H1 (cell line): ENCODE results near the gene ST8SIA2. TPM values are rescaled to one million over a fixed set of nuclear protein-coding genes. Genes with fewer than 3 reads are reported as not detected.

ENCODE experiments used
- CTCF ChIA-PET: fragments of 300-600 bp; sonication (Branson Sonifier 250); formaldehyde crosslinking; loops from one replicate; lab custom pipeline; 2021; ENCODE audit not compliant: partially characterized antibody; lab: Charles Lee
- POLR2A ChIA-PET: fragments of 300-600 bp; sonication (Branson Sonifier 250); formaldehyde crosslinking; loops from one replicate; lab custom pipeline; 2021; ENCODE audit warnings: inconsistent platforms; ENCODE audit not compliant: partially characterized antibody; lab: Charles Lee
- DNase-seq, 2 experiments: peaks; one replicate each; pipeline versions ENCODE4 v3.0.0 to v3.0.0-alpha.2; 2010 to 2022; ENCODE audit warnings: low spot score in 2 of 2, low read depth in 1 of 2, mixed read lengths in 1 of 2
- FAIRE-seq: peaks from 2 replicates; lab custom pipeline; 2011; peaks lifted over from hg19 to GRCh38; lab: Jason Lieb, UNC
- H2AFZ ChIP-seq: 2 replicates; pipeline ENCODE4 v1.8.1; 2012; ENCODE audit warnings: low read length, inconsistent platforms
- H2AK5ac ChIP-seq: 2 replicates; pipeline ENCODE4 v1.6.1; 2013; ENCODE audit warnings: low read depth, low read length
- H2BK120ac ChIP-seq: replicated peaks from 2 replicates; pipeline ENCODE3; 2013; ENCODE audit warnings: low read depth, low read length, inconsistent platforms
- H2BK12ac ChIP-seq: 2 replicates; pipeline ENCODE4 v1.6.1; 2013; ENCODE audit warnings: low read depth, low read length
- H2BK15ac ChIP-seq: 2 replicates; pipeline ENCODE4 v1.6.1; 2013; ENCODE audit warnings: low read length
- H2BK20ac ChIP-seq: 2 replicates; pipeline ENCODE4 v1.6.1; 2013; ENCODE audit warnings: low read length
- H2BK5ac ChIP-seq: 2 replicates; pipeline ENCODE4 v1.6.1; 2013; ENCODE audit warnings: low read depth, low read length
- H3K14ac ChIP-seq: 2 replicates; pipeline ENCODE4 v1.6.1; 2013; ENCODE audit warnings: inconsistent platforms; ENCODE audit not compliant: insufficient read length
- H3K18ac ChIP-seq: 2 replicates; pipeline ENCODE4 v1.6.1; 2013; ENCODE audit warnings: low read length; ENCODE audit errors: extremely low read depth
- H3K23ac ChIP-seq: 2 replicates; pipeline ENCODE4 v1.6.1; 2013; ENCODE audit warnings: inconsistent platforms; ENCODE audit not compliant: insufficient read length
- H3K23me2 ChIP-seq: 2 replicates; pipeline ENCODE4 v1.6.1; 2013; ENCODE audit warnings: low read depth, low read length
- H3K27ac ChIP-seq: 2 replicates; pipeline ENCODE4 v1.6.1; 2011; ENCODE audit warnings: low read depth, low read length, inconsistent platforms
- H3K27me3 ChIP-seq, 4 experiments: replicated peaks in 1 of 4; 1 replicate in 1 of 4; 2 replicates in 3 of 4; pipeline versions ENCODE4 v1.6.1 to v1.8.1; 2011 to 2013; ENCODE audit warnings: low read length in 3 of 4, mild to moderate bottlenecking in 3 of 4, inconsistent platforms in 2 of 4, mixed read lengths in 2 of 4, moderate library complexity in 1 of 4; ENCODE audit not compliant: control insufficient read depth in 3 of 4, insufficient read depth in 3 of 4; ENCODE audit errors: extremely low read depth in 1 of 4
- H3K36me3 ChIP-seq, 4 experiments: 2 replicates each; pipeline versions ENCODE4 v1.6.1 to v1.8.1; 2011 to 2013; ENCODE audit warnings: mild to moderate bottlenecking in 4 of 4, low read length in 3 of 4, moderate library complexity in 2 of 4, control low read depth in 1 of 4, inconsistent platforms in 1 of 4; ENCODE audit not compliant: insufficient read depth in 4 of 4, control insufficient read depth in 2 of 4
- H3K4ac ChIP-seq: replicated peaks from 2 replicates; pipeline ENCODE3; 2013; ENCODE audit warnings: low read length, low read depth, mixed read lengths, inconsistent platforms; ENCODE audit not compliant: insufficient read length
- H3K4me1 ChIP-seq, 4 experiments: replicated peaks in 1 of 4; 1 replicate in 1 of 4; 2 replicates in 3 of 4; pipeline versions ENCODE4 v1.6.1 to v1.8.1; 2011 to 2013; ENCODE audit warnings: low read length in 3 of 4, inconsistent platforms in 2 of 4, mixed read lengths in 1 of 4; ENCODE audit not compliant: insufficient read depth in 4 of 4, control insufficient read depth in 3 of 4
- H3K4me2 ChIP-seq, 2 experiments: 2 replicates each; pipeline versions ENCODE4 v1.6.1 to v1.8.1; 2011 to 2013; ENCODE audit warnings: low read depth in 2 of 2, low read length in 2 of 2, control low read depth in 1 of 2, inconsistent platforms in 1 of 2, mild to moderate bottlenecking in 1 of 2; ENCODE audit not compliant: insufficient read depth in 1 of 2
- H3K4me3 ChIP-seq, 4 experiments: fragments of 200-600, 300-600 bp in 1 of 4; sonication (generic), shearing (Covaris generic), sonication (Bioruptor Twin) in 1 of 4; 2 replicates each; pipeline versions ENCODE4 v1.5.1 to v1.8.1; 2011 to 2016; ENCODE audit warnings: low read length in 4 of 4, low read depth in 3 of 4, control low read depth in 2 of 4, inconsistent platforms in 2 of 4, mild to moderate bottlenecking in 2 of 4, mixed read lengths in 1 of 4, moderate library complexity in 1 of 4; ENCODE audit not compliant: insufficient read depth in 2 of 4; ENCODE audit errors: extremely low read depth in 1 of 4
- H3K56ac ChIP-seq: replicated peaks from 2 replicates; pipeline ENCODE3; 2013; ENCODE audit warnings: low read depth, mild to moderate bottlenecking, mixed read lengths, low read length, inconsistent platforms; ENCODE audit not compliant: insufficient read length
- H3K79me1 ChIP-seq: 2 replicates; pipeline ENCODE4 v1.6.1; 2013; ENCODE audit warnings: low read depth, low read length, control low read depth
- H3K79me2 ChIP-seq, 2 experiments: 2 replicates each; pipeline versions ENCODE4 v1.6.1 to v1.8.1; 2012 to 2013; ENCODE audit warnings: low read length in 2 of 2, mild to moderate bottlenecking in 2 of 2, inconsistent platforms in 1 of 2; ENCODE audit not compliant: insufficient read depth in 2 of 2, control insufficient read depth in 1 of 2
- H3K9ac ChIP-seq, 4 experiments: replicated peaks in 1 of 4; 1 replicate in 1 of 4; 2 replicates in 3 of 4; pipeline versions ENCODE4 v1.6.1 to v1.8.1; 2011 to 2013; ENCODE audit warnings: low read depth in 3 of 4, low read length in 3 of 4, control low read depth in 2 of 4, mild to moderate bottlenecking in 2 of 4, moderate library complexity in 2 of 4, inconsistent platforms in 1 of 4; ENCODE audit errors: extremely low read depth in 1 of 4
- H3K9me3 ChIP-seq, 2 experiments: 2 replicates each; pipeline versions ENCODE4 v1.6.1 to v1.8.1; 2012 to 2013; ENCODE audit warnings: mild to moderate bottlenecking in 2 of 2, moderate library complexity in 2 of 2, control low read depth in 1 of 2, inconsistent platforms in 1 of 2, low read depth in 1 of 2, low read length in 1 of 2, mixed read lengths in 1 of 2; ENCODE audit not compliant: insufficient read depth in 2 of 2
- H4K20me1 ChIP-seq, 2 experiments: replicated peaks in 1 of 2; 2 replicates each; pipeline versions ENCODE3 to v1.8.1; 2011 to 2013; ENCODE audit warnings: inconsistent platforms in 2 of 2, low read length in 2 of 2, mild to moderate bottlenecking in 1 of 2; ENCODE audit not compliant: insufficient read depth in 2 of 2, control insufficient read depth in 1 of 2
- H4K5ac ChIP-seq: 2 replicates; pipeline ENCODE4 v1.6.1; 2013; ENCODE audit warnings: low read length, low read depth, mixed read lengths, inconsistent platforms; ENCODE audit not compliant: insufficient read length
- H4K8ac ChIP-seq: 2 replicates; pipeline ENCODE4 v1.8.0; 2013; ENCODE audit warnings: mild to moderate bottlenecking, moderate library complexity, low read length, inconsistent platforms; ENCODE audit not compliant: insufficient read depth; ENCODE audit errors: extremely low read depth
- H4K91ac ChIP-seq: replicated peaks from 2 replicates; pipeline ENCODE3; 2013; ENCODE audit warnings: low read length, mixed read lengths, inconsistent platforms; ENCODE audit not compliant: insufficient read length
- BACH1 ChIP-seq: IDR thresholded peaks from 2 replicates; pipeline ENCODE4 v1.6.1; 2012; ENCODE audit warnings: low read length, improper control_type of control experiment
- CBX5 ChIP-seq: fragments of 300-800, 300-1000 bp; sonication (generic); IDR thresholded peaks from 2 replicates; pipeline ENCODE4 v1.7.1; 2016; ENCODE audit warnings: antibody characterized with exemption, low read length, low read depth
- CTBP2 ChIP-seq: IDR thresholded peaks from 2 replicates; pipeline ENCODE4 v1.7.0; 2011; ENCODE audit warnings: borderline replicate concordance, mild to moderate bottlenecking, moderate library complexity, mixed read lengths, low read length; ENCODE audit not compliant: insufficient read depth, insufficient read length
- POLR2A ChIP-seq, 2 experiments: IDR thresholded peaks; 1 replicate in 1 of 2; 2 replicates in 1 of 2; pipeline ENCODE4 v1.6.1; 2011; ENCODE audit warnings: low read depth in 2 of 2, low read length in 2 of 2, mild to moderate bottlenecking in 2 of 2; ENCODE audit errors: control extremely low read depth in 1 of 2
- POU5F1 ChIP-seq: IDR thresholded peaks from 2 replicates; pipeline ENCODE4 v1.6.1; 2011; ENCODE audit warnings: low read depth, mild to moderate bottlenecking, low read length, moderate library complexity
- RNF2 ChIP-seq: fragments of 200-900, 300-1000 bp; sonication (generic); IDR thresholded peaks from 2 replicates; pipeline ENCODE4 v1.7.1; 2016; ENCODE audit warnings: borderline replicate concordance, low read depth, mild to moderate bottlenecking, antibody characterized with exemption, low read length; ENCODE audit not compliant: poor library complexity, severe bottlenecking; ENCODE audit errors: missing control alignments
- SP1 ChIP-seq: IDR thresholded peaks from 2 replicates; pipeline ENCODE4 v1.6.1; 2011; ENCODE audit warnings: low read depth, low read length
- SP4 ChIP-seq: IDR thresholded peaks from 2 replicates; pipeline ENCODE4 v1.6.1; 2012; ENCODE audit warnings: low read length, inconsistent platforms
- WGBS, 2 experiments: shearing (Covaris generic) in 1 of 2; methylation state at CpG; one replicate each; pipeline versions ENCODE4 v1.1.6 to v1.1.7; 2013 to 2015; ENCODE audit warnings: low lambda C conversion rate in 2 of 2, mixed read lengths in 2 of 2, inconsistent platforms in 1 of 2, low coverage in 1 of 2, missing lambda C conversion rate in 1 of 2; ENCODE audit not compliant: insufficient replicate concordance in 2 of 2, insufficient coverage in 1 of 2, insufficient read length in 1 of 2; ENCODE audit errors: extremely low coverage in 1 of 2, missing lambda C conversion rate in 1 of 2; 5-methylcytosine and 5-hydroxymethylcytosine counted together
- polyA plus RNA-seq, 7 experiments: library from polyadenylated mRNA; depleted of rRNA in 3 of 7; stranded (reverse) in 5 of 7; unstranded in 2 of 7; fragments of >200 nt in 5 of 7; fragments of 200-250 nt in 2 of 7; gene quantifications; 1 replicate in 5 of 7; 2 replicates in 1 of 7; 4 replicates in 1 of 7; pipeline versions ENCODE4 v1.2.1 to v1.2.3, GENCODE V29; 2011 to 2013; ENCODE audit warnings: missing spikeins in 2 of 7, mixed read lengths in 2 of 7
- total RNA-seq: library from RNA; stranded (reverse); fragmentation: NEBNext Ultra II Directional; extraction: Animal tissue kit (Norgen Biotek cat#: 25700); gene quantifications from 2 replicates; pipeline ENCODE4 v1.2.1, GENCODE V29; 2021
- TF ChIP-seq, protein P1 (sequence below), 3 experiments: IDR thresholded peaks; 1 replicate in 2 of 3; 2 replicates in 1 of 3; pipeline versions ENCODE4 v1.5.1 to v1.6.1; 2011; ENCODE audit warnings: low read length in 3 of 3, mild to moderate bottlenecking in 3 of 3, inconsistent platforms in 2 of 3, low read depth in 1 of 3, moderate library complexity in 1 of 3; ENCODE audit not compliant: insufficient read depth in 1 of 3; ENCODE audit errors: control extremely low read depth in 1 of 3

ST8SIA2 gene
- total and polyA plus RNA-seq, 2 of the 8 experiments (the other 6 are each of a cell fraction or from before 2014, with no cell fraction given) = 3.0 to 4.5 TPM

DNA sequence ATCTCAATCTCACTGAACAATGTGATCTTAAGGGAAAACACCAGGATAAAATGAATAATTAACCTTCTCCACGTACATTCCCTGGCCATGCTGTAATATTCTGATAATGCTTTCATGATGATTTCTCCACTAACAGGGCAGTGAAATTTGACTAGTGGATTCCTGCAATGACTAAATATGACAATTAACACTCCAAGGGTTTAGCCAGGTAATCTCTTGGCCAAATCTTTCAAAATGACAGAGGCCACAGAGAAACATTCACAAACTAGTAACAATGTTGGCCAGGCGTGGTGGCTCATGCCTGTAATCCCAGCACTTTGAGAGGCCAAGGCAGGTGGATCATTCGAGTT is 31.7 kb upstream of the ST8SIA2 start:
- H2BK20ac ChIP-seq = no peak overlapping the region
- H3K9ac ChIP-seq = no peak overlapping the region
- H2AK5ac ChIP-seq = no peak overlapping the region
- no peak overlapping the region for H3K56ac ChIP-seq
- FAIRE-seq (no peak), DNase-seq (no peak)
- H4K5ac ChIP-seq = no peak overlapping the region
- H2BK120ac ChIP-seq = no peak overlapping the region
- no peak overlapping the region for H3K18ac ChIP-seq
- H4K91ac ChIP-seq = no peak overlapping the region
- ChIA-PET POLR2A (no interaction called here), CTCF (interaction anchor here (2.0 kb wide), 1 partner anchor 13 kb away, joined by 4 read pairs; no protein-coding TSS in a partner anchor)
- no peak overlapping the region for H3K4me2 ChIP-seq
- no peak overlapping the region for H2BK5ac ChIP-seq
- H3K36me3 ChIP-seq = no peaks in the 10 kb centered on the region
- H2BK15ac ChIP-seq = no peak overlapping the region
- no peak overlapping the region for H2BK12ac ChIP-seq
- H3K27me3 ChIP-seq = no peaks in the 10 kb centered on the region
- no peaks in the 10 kb centered on the region for H3K9me3 ChIP-seq
- no peak overlapping the region for H3K23ac ChIP-seq
- H3K4me3 ChIP-seq = no peak overlapping the region
- no peak overlapping the region for H4K8ac ChIP-seq
- no peaks in the 10 kb centered on the region for H3K79me1 ChIP-seq
- no peak overlapping the region for H3K27ac ChIP-seq
- no peak overlapping the region for H3K4ac ChIP-seq
- H3K14ac ChIP-seq = no peak overlapping the region
- no peaks in the 10 kb centered on the region for H3K4me1 ChIP-seq
- H4K20me1 ChIP-seq = no peaks in the 10 kb centered on the region
- H3K79me2 ChIP-seq = no peaks in the 10 kb centered on the region
- H2AFZ ChIP-seq = no peak overlapping the region
- TF ChIP-seq CTBP2 (no peak), POLR2A (IDR thresholded peaks at IDR 0.05; ENCODE audit: control extremely low read depth in 1 of 2, low read depth in 2 of 2, low read length in 2 of 2) (no peak), RNF2 (no peak), SP1 (no peak), POU5F1 (no peak), SP4 (no peak), CBX5 (no peak), BACH1 (no peak)
- TF ChIP-seq, protein P1, sequence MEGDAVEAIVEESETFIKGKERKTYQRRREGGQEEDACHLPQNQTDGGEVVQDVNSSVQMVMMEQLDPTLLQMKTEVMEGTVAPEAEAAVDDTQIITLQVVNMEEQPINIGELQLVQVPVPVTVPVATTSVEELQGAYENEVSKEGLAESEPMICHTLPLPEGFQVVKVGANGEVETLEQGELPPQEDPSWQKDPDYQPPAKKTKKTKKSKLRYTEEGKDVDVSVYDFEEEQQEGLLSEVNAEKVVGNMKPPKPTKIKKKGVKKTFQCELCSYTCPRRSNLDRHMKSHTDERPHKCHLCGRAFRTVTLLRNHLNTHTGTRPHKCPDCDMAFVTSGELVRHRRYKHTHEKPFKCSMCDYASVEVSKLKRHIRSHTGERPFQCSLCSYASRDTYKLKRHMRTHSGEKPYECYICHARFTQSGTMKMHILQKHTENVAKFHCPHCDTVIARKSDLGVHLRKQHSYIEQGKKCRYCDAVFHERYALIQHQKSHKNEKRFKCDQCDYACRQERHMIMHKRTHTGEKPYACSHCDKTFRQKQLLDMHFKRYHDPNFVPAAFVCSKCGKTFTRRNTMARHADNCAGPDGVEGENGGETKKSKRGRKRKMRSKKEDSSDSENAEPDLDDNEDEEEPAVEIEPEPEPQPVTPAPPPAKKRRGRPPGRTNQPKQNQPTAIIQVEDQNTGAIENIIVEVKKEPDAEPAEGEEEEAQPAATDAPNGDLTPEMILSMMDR (IDR thresholded peaks at IDR 0.05; ENCODE audit: control extremely low read depth in 1 of 3, insufficient read depth in 1 of 3, low read depth in 1 of 3, low read length in 3 of 3) = no peak
- H3K23me2 ChIP-seq = no peaks in the 10 kb centered on the region
- WGBS, 2 experiments = 89% methylated on average over 3 of the region's 3 CpGs; no CpG with 5 or more reads in 1 of the 2 experiments
